NCI-H524 (cell line): ENCODE data around the gene IKZF5.

Source experiments
- DNase-seq, 2 experiments: peaks; one replicate each; lab custom pipeline; 2025; lab: John Stamatoyannopoulos, UW

The IKZF5 gene

DNA sequence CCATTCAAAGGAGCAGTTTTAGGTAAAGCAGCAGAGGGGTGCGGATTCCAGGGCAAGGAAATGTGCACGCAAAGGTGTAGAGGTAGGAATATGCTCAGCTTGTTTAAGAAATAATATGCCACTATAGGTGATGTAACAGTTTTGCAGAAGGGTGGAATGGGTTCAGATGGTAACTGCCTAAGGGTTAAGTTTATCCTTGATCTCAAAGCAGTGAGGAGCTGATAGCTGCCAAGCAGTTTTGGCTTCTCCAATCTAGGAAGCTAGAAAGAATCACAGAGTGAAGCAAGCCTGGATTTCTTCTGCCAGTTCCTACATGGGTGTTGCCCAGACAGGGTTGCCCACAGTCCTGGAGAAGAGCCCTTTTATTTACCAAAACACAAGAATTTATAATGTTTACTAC lies 6.2 kb upstream of the IKZF5 start:
- DNase-seq = no peak

DNA sequence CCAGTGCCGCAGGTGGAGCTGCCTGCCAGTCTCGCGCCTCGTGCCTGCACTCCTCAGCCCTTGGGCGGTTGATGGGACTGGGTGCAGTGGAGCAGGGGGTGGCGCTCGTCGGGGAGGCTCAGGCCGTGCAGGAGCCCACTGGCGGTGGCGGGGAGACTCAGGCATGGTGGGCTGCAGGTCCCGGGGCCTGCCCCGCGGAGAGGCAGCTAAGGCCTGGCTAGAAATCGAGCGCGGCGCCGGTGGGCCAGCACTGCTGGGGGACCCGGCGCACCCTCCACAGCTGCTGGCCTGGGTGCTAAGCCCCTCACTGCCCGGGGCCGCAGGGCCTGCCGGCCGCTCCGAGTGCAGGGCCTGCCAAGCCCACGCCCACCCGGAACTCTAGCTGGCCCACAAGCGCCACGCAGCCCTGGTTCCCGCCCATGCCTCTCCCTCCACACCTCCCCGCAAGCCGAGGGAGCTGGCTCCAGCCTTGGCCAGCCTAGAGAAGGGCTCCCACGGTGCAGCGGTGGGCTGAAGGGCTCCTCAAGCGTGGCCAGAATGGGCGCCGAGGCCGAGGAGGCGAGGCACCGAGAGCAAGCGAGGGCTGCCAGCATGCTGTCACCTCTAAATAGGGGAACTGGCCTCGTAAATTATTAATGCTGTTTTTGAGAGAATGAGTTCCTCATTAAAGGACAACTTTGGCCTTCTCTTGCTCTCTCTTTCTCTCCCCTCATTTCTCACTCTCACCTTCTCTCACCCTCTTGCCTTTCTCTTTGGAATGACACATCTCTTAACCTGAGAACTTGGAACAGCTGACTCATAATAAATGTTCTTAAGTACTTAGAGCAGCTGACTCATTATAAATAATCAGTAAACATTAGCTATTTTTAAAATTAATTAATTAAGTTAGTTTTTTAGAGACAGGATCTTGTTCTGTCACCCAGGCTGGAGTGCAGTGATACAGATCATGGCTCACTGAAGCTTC lies 5.1 kb upstream of the IKZF5 start:
- DNase-seq = no peak

DNA sequence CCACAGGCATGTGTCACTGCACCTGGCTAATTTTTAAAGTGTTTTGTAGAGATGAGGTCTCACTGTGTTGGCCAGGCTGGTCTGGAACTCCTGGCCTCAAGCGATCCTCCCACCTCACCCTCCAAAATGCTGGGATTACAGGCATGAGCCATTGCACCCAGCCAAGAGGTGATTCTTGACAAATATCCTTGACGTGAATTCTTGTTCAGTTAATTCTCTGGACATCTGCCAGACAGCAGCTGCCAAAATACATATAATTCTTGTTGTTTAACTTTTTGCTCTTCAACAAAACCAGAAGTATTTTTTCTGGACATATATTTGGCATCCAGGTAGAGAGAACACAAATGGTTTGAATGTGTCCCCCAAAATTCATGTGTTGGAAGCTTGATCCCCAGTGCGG lies 3.4 kb upstream of the IKZF5 start:
- no peak for DNase-seq

DNA sequence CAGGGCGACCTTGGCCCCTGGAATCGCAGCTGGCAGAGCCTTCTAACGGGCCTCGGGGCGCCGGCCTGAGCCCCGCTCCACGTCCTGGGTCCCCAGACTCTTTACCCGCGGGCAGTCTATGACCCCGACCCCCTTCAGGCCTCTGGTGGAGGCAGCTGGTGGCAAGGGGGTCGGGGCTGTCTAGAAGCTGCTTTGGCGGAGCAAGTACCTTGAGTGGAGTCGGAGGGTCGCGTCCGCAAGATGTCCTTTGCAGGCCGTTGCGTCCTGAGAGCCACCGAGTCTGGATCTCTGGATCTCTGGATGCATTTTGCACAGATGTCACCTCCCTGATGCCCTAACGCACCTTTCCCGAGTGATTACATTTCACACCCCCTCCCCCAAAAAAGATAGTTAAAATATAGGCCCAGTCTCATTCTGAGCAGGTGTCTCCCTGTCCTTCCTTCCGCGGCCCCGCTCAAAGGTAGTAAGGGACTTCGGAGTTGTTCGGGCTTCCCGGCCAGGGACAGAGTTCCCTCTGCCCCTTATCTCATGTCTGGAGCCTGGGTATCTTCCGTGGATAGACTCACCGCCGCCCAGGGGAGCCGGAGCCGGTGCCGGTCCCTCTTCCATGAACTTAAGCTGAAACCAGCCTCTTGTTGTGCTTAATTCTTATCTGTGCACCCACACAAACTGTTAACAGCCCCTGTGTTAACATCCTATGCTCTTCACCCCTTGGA lies 668 bp upstream of the IKZF5 start:
- peak in 1 of 2 experiments; percentile 9 for DNase-seq

DNA sequence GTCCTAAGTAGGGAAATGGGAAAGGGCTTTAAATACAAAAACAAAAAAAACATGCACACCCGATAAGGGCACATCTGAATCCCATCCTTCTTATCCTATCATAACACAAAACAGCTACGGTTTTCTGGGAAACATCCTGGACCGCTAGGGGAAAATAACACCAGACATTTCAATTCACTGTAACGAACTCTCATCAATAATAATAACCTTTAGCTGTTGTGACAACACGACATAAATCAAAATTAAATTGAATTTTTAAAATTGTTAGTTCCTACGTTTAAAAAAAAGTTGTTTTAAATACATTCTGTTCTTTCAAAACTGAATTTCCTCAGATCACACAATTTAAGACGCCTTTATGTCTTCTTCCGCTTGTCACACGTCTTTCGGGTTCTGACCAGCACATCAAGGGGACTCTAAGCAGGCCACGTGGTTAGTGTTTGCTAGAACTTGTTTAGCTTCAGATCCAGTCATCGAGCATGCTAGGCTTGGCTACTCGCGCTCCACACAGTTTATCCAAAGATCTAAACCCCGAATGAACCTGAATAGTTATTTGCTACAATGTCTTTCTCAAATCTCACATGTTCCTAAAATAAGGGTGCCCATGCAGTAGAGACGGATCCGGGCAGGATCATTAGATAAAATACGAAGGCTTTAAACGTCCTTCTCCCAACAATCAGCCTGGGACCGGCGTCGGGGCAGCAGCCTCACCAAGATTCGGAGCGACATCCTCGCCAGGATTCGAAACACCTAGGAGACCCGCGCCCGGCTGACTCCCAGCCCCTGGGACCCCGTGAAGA lies 839 bp downstream of the IKZF5 start:
- peak in 1 of 2 experiments; percentile 39 for DNase-seq

DNA sequence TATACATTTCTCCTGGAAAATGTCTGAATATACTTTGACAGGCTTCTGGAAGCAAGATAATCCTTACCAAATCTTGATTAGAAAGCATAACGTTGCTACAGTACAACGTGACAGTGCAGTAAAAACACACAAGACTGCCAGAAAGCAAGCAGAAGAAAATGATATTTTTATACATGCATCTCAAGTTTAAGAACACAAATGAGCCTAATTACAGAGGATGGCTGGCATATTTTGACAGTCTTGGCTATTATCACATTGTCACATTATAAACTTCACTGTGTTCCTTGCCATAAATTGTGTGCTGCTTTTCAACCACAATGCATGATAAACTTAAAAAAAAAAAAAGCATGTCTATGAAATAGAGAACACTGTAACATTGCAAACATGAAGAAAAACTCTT lies 4.3 kb downstream of the IKZF5 start:
- no peak for DNase-seq

DNA sequence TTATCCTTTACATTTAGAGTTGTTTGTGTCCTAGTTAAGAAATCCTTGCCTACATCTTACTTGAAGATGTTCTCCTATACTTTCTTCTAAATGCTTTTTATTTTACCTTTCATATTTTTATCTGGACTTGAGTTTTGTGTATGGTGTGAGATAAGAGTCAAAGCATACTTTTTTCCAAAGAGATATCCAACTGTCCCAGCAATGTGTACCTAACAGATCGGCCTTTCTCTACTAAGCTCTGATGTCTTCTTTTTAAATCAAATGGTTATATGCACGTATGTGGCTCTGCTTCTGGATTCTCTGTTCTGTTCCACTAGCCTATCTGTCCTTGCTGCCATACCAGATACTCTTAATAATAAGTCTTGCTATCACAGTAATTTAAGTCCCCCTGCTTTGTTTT lies 7.2 kb downstream of the IKZF5 start:
- DNase-seq = no peak

DNA sequence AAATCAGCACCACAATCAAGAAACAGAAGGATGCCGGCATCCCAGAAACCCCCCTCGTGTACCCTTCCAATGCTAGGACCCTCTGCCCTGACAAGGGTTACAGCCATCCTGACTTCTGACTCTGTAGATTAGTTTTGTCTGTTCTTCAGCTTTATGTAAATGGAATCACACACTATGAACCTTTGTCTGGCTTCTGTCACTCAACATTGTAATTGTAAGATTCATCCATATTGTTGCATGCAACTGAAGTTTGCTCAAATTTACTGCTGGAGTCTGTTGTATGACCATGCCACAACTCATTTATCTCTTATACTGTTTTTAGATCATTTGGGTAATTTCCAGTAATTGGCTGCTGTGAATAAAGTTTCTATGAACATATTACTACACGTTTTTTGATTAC lies 8.4 kb downstream of the IKZF5 start:
- no peak for DNase-seq

DNA sequence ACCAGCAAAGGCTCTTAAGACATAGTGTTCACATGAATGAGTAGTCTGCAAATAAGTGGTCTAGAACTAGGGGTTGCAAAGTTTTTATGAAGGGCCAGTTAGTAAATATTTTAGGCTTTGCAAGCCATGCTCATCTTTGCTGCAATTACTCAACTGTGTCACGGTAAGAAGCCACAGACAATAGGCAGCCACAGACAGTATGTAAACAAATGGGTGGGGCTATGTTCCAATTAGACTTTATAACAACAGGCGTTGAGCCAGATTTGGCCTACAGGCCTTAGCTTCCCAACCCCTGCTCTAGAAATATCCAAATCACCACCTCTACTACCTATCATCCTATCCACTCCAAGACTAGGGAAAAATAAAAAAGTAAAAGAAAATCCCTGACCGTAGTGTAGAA lies 9.2 kb downstream of the IKZF5 start:
- DNase-seq = no peak

DNA sequence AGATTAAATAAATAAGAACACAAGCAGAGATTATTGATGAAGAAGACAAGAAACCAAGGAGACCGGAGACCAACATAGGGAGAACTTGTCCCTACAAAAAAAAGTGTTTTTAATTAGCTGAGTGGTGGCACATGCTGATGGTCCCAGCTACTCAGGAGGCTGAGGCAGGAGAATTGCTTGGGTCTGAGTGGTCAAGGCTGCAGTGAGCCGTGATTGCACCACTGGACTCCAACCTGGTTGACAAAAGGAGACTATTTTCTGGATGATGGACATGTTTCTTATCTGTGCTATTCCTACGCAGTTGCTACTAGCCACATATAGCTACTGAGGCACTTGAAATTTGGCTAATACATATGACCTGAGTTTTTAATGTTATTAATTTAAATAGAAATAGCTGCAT lies 9.7 kb downstream of the IKZF5 start:
- no peak for DNase-seq

DNA sequence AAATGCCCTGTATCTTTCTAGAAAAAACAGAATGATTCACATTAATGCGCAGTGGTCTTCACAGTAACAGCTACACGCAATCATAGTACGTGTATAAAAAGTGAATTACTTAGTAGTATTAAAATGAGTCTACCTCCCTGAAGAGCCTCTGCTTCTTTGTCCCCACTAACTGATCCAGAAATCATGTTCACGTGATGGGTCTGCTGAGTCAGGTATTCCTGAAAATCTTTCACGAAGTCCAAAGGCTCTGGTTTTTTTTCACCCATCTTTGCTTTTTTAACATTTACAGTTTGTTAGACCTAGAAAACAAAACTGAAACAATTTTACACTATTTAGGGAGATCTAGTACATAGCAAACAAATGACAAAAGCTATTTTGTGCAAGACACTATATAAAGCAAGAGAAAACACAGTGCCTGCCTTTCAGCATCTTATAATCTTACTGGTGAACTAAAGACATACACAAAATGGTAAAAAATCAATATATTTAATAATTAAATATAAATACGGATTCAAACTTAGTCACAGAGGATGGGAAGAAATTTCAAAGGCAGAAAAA lies 10.2 kb downstream of the IKZF5 start:
- no peak for DNase-seq

DNA sequence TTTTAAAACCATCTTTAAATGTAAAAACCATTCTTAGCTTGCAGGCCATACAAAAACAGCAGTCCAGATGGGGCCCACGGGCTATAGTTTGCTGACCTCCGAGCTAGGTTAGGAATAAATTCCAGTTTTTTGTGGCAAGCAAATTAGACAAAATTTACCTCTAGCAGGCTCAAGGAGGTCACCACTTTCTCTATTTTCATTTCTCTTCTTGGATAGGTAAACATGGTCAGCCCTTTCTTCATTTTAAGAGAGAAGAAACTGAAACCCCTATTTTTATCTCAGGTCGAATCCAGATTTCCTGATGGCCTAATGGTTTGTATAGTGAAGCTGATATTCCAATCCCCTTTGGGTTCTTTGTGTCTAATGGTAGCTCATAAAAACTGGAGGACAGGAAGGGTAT lies 10.7 kb downstream of the IKZF5 start:
- DNase-seq = no peak

DNA sequence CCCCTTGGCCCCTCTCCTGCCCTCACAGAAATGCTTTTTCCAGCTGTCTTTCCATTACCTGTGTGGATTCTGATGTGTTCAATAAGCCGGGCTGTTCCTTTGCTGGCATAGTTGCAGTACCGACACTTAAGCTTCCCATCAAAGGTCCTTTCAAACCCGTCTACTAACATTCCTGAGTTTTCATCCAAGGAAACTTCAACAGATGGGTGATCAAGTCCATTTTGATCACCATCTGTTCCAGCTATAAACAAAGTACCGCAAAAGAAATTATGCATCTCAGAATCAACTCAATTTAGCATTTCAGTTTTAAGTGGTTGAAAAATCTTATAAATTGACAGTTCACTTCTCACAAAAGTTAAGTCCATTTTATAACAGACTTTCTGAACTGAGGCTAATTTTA lies 12.7 kb downstream of the IKZF5 start:
- peak; percentile 21 to 47 for DNase-seq

DNA sequence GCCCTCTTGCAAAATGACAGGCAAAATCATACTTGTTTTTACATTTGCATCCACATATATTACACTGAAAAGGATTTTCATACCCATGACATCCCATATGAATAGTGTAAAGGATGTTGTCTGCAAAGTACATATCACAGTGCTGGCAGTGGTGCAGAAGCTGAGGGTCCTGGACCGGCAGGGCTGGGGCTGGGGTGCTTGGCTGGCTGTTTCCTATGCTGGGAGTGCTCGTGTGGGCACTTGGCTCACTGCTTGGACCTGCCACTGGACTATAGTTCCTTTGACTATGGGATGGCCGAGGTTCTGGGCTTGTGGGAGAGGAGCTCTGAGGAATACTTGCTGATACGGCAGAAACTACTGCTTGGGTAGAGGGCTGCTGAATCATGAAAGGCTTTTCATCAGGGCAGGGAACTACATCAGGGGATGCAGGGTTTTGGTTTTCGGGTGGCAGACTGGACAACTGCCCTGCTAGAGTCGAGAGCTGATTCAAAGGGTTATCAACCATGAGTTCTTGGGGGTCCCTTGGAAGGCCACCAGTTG lies 14.7 kb downstream of the IKZF5 start:
- no peak for DNase-seq

DNA sequence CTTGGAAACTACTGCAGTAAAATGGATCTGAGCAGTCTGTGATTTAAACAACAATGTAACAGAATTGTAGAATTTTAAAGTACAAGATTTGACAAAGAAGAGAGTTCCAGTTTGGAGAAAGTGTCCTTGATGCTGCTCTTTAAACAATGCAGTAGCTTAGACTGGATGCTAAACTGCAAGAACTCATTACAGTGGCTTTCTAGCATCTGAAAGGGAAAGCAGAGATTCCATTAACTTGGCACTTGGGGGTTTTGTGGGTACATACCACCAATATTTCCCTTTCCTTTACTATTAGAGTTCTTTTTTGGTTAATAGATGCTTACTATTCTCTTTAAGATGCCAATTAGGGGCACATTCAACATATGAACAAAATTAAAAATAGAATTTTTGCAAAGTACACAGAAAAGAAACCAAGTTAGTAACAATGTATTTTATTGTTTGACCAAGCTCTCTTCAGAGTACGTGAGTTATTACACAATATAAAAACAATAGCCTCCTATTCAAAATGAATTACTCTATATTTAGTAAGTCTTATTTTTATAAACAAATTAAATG lies 16.5 kb downstream of the IKZF5 start:
- no peak for DNase-seq

DNA sequence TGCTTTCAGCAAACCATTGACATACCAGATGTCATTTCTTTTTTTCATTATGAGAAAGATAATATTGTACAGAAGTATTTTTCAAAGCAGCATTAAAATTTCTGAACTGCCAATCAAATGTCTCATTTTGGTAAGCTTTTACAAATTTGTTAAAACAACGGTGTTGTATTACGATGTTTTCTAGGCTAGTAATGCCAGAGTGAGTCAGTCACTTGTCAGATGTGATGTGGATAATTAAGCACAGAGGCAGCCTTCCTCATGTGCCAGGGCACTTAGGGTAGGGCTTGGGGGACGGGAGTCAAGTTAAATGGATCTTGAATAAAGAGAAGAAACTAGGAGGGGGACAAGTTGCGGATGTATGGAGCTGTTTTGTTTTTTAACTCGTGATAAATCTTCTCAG lies 18.3 kb downstream of the IKZF5 start:
- DNase-seq = no peak

DNA sequence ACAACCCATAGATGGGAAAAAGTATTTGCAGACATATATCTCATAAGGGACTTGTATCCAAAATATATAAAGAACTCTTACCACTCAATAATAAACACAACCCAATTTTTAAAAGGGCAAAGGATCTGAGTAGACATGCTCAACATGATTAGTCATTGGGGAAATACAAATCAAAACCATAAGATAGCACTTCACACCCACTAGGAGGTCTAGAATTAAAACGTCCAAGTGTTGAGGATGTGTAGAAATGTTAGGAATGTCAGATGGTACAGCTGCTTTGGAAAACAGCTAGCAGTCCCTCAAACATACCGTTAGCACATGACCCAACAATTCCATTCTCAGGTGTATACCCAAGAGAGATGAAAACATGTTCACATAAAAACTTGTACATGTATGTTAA lies 20.1 kb downstream of the IKZF5 start:
- DNase-seq = no peak

DNA sequence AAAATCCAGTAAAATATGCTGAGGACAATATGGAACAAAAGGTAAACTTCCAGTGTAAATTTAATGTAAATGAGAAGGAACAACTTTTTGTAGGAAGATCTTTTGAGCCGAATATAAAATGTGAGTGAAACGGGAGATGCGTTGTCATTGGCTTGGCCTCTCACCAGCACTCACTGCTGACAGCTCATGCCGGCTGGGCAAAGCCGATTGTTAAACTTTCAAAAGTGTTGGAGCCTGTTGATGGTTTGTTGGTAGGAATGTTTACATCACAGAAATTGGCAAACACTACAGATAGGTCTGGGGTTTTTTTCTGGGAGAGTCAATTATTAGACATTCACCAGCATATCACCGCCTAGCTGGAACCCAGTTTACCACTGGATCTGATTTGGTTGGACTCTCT lies 22.3 kb downstream of the IKZF5 start:
- DNase-seq = no peak

DNA sequence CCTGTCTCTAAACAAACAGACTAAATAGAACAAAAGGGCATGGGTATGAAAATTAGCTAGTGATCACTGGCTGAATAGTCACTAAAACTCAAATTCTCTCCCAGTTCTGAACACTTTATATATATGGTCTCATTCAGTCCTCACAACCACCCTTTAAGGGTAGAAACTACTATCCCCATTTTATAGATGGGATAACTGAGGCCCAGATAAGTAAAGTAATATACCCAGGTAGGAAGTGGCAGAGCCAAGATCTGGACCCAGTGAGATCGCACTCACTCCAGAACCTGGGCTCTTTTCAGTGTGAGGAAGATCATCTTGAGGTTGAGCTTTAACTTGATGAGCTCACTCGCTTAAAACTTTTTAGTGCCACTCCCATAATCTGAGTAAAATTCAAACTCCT lies 23.9 kb downstream of the IKZF5 start:
- DNase-seq = no peak

DNA sequence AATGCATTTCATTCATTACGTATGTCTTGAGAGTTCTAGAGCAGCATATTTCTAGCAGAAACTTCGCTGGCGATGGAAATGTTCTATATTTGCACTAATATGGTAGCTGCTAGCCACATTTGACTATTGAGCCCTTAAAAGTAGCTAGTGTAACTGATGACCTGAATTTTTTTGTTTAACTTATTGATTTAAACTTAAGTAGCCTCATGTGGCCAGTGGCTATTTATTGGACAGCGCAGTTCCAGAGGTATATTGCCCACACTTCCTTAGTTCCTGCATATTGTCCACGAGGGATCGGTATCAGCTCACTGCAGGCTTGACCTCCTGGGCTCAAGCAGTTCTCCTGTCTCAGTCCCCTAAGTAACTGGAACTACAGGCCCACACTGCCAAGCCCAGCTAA lies 24.7 kb downstream of the IKZF5 start:
- DNase-seq = no peak

DNA sequence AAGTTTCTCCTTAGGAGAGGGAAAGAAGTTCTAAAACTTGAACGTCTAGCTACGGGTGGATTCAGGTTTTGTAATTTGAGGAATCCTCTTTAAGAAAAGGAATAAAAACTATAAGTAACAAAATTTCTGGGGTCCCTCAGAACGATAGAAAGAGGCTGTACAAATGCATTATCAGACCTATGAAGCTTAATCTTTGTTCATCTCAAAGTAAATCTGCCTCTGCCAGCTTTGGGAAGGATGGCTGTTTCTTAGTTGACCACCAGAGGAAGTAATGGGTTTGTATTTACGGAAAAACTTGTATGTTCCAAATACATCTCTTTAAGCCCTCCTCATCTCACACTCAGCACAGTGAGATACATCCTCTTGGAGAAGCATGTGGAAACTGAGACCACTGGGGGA lies 27.5 kb downstream of the IKZF5 start:
- peak in 1 of 2 experiments; percentile 21 for DNase-seq
